Neural progenitor cell (in vitro differentiated cells): ENCODE data around the gene TSHZ2. TPM values are rescaled to one million over a fixed set of nuclear protein-coding genes. Genes with fewer than 3 reads are reported as not detected.

ENCODE experiments used
- DNase-seq: peaks from one replicate; pipeline ENCODE4 v3.0.0-alpha.2; 2016; ENCODE audit warnings: low spot score
- H2AFZ ChIP-seq: fragments of 200-600 bp; sonication (generic); replicated peaks from 2 replicates; pipeline ENCODE4 v1.6.1; 2016; ENCODE audit warnings: antibody characterized with exemption
- H3F3A ChIP-seq: fragments of 200-600 bp; sonication (generic); 2 replicates; pipeline ENCODE4 v1.6.1; 2016; ENCODE audit warnings: antibody characterized with exemption, low read depth
- H3K27ac ChIP-seq: fragments of 200-600 bp; sonication (generic); 2 replicates; pipeline ENCODE4 v1.5.1; 2016; ENCODE audit warnings: mild to moderate bottlenecking
- H3K27me3 ChIP-seq: fragments of 200-600 bp; sonication (generic); 2 replicates; pipeline ENCODE4 v1.6.1; 2016; ENCODE audit warnings: mild to moderate bottlenecking, moderate library complexity
- H3K36me3 ChIP-seq: fragments of 200-600 bp; sonication (generic); 2 replicates; pipeline ENCODE4 v1.5.1; 2016
- H3K4me1 ChIP-seq: fragments of 200-600 bp; sonication (generic); 2 replicates; pipeline ENCODE4 v1.6.1; 2016; ENCODE audit warnings: mixed run types
- H3K4me2 ChIP-seq: fragments of 200-600 bp; sonication (generic); 2 replicates; pipeline ENCODE4 v1.6.1; 2016
- H3K4me3 ChIP-seq: fragments of 200-600 bp; sonication (generic); 2 replicates; pipeline ENCODE4 v1.5.1; 2016
- H3K79me2 ChIP-seq: fragments of 200-600 bp; sonication (generic); 2 replicates; pipeline ENCODE4 v1.6.1; 2016; ENCODE audit warnings: low read depth
- H3K9ac ChIP-seq: fragments of 200-600 bp; sonication (generic); 2 replicates; pipeline ENCODE4 v1.6.1; 2016
- H3K9me3 ChIP-seq: fragments of 200-600 bp; sonication (generic); 2 replicates; pipeline ENCODE4 v1.5.1; 2016; ENCODE audit warnings: low read depth
- H4K20me1 ChIP-seq: fragments of 200-600 bp; sonication (generic); 2 replicates; pipeline ENCODE4 v1.6.1; 2016; ENCODE audit warnings: low read depth
- H3K27ac Mint-ChIP-seq: 3 replicates; pipeline ENCODE4 v1.8.0; 2021; ENCODE audit warnings: mixed read lengths
- H3K27me3 Mint-ChIP-seq: 2 replicates; pipeline ENCODE4 v1.8.0; 2022; ENCODE audit warnings: low read depth, mild to moderate bottlenecking, inconsistent platforms, moderate library complexity, mixed read lengths; ENCODE audit not compliant: insufficient read depth
- H3K36me3 Mint-ChIP-seq: 3 replicates; pipeline ENCODE4 v1.8.0; 2021; ENCODE audit warnings: mixed read lengths
- H3K4me1 Mint-ChIP-seq: 3 replicates; pipeline ENCODE4 v1.8.0; 2021; ENCODE audit warnings: mixed read lengths
- H3K4me3 Mint-ChIP-seq: 3 replicates; pipeline ENCODE4 v1.8.0; 2021; ENCODE audit warnings: mild to moderate bottlenecking, moderate library complexity, mixed read lengths
- H3K9me3 Mint-ChIP-seq: 3 replicates; pipeline ENCODE4 v1.8.0; 2020; ENCODE audit warnings: mixed read lengths
- EZH2 ChIP-seq: fragments of 200-600 bp; sonication (generic); IDR thresholded peaks from 2 replicates; pipeline ENCODE4 v1.6.1; 2017; ENCODE audit warnings: antibody characterized with exemption, mild to moderate bottlenecking, moderate library complexity
- EZH2phosphoT487 ChIP-seq: fragments of 200-600 bp; sonication (generic); IDR thresholded peaks from 2 replicates; pipeline ENCODE4 v1.6.1; 2017; ENCODE audit warnings: antibody characterized with exemption
- total RNA-seq: library from RNA; depleted of rRNA; stranded (reverse); fragments of >200 nt; gene quantifications from 2 replicates; pipeline ENCODE4 v1.2.3, GENCODE V29; 2015; ENCODE audit warnings: low replicate concordance
- TF ChIP-seq, protein P1 (sequence below): fragments of 200-600 bp; sonication (generic); IDR thresholded peaks from 2 replicates; pipeline ENCODE4 v1.5.1; 2017; ENCODE audit warnings: antibody characterized with exemption, mild to moderate bottlenecking

TSHZ2 gene
- total RNA-seq, 1 donor from 2014 or later = 1.8 TPM

- no peaks in the 10 kb centered on the region for H3F3A ChIP-seq
- Mint-ChIP-seq H3K27ac (no peak overlapping the region), H3K4me3 (no peak overlapping the region), H3K27me3 (peaks cover 8% of the 10 kb centered on the region), H3K36me3 (no peaks in the 10 kb centered on the region), H3K4me1 (peaks cover 28% of the 10 kb centered on the region), H3K9me3 (no peaks in the 10 kb centered on the region)
- H3K4me2 ChIP-seq = no peak overlapping the region
- peaks cover 7% of the 10 kb centered on the region for H3K4me1 ChIP-seq
- no peaks in the 10 kb centered on the region for H3K36me3 ChIP-seq
- H3K9me3 ChIP-seq = no peaks in the 10 kb centered on the region
- H3K4me3 ChIP-seq = no peak overlapping the region
- no peak overlapping the region for H3K9ac ChIP-seq
- DNase-seq = peak; percentile 11
- no peaks in the 10 kb centered on the region for H3K79me2 ChIP-seq
- no peak overlapping the region for H2AFZ ChIP-seq
- H4K20me1 ChIP-seq = no peaks in the 10 kb centered on the region
- TF ChIP-seq, protein P1, sequence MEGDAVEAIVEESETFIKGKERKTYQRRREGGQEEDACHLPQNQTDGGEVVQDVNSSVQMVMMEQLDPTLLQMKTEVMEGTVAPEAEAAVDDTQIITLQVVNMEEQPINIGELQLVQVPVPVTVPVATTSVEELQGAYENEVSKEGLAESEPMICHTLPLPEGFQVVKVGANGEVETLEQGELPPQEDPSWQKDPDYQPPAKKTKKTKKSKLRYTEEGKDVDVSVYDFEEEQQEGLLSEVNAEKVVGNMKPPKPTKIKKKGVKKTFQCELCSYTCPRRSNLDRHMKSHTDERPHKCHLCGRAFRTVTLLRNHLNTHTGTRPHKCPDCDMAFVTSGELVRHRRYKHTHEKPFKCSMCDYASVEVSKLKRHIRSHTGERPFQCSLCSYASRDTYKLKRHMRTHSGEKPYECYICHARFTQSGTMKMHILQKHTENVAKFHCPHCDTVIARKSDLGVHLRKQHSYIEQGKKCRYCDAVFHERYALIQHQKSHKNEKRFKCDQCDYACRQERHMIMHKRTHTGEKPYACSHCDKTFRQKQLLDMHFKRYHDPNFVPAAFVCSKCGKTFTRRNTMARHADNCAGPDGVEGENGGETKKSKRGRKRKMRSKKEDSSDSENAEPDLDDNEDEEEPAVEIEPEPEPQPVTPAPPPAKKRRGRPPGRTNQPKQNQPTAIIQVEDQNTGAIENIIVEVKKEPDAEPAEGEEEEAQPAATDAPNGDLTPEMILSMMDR = no peak
- TF ChIP-seq EZH2 = no peak
- no peak for TF ChIP-seq EZH2phosphoT487
- H3K27ac ChIP-seq = no peak overlapping the region
- H3K27me3 ChIP-seq = no peaks in the 10 kb centered on the region
Measured at GRCh38 chr20:53034899-53035298, 62.7 kb downstream of the TSHZ2 start.

DNA sequence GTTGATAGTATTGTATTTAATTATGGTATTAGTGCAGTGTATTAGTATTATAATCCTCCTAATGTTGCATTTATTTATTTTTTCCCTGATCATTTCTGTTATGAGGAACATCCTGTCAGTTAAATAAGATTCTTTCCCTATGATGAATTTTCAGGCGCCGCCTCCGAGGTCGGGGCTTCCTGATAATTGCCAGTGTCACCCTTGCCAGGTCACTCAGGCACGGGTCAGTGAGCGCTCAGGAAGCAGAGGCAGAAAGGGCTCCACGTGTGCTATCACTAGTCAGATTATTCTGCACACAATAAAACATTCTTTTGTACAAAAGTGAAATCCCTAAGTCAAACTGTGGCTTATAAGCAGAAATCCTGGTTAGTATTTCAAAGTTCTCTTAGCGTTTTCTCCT lies 64.8 kb downstream of the TSHZ2 start:
- peaks cover 7% of the 10 kb centered on the region for H3K4me1 ChIP-seq
- peak; percentile 21 for DNase-seq
- H3K4me3 Mint-ChIP-seq = no peak overlapping the region
- no peaks in the 10 kb centered on the region for H3K27me3 ChIP-seq
- no peak overlapping the region for H3K9ac ChIP-seq
- H3K9me3 ChIP-seq = no peaks in the 10 kb centered on the region
- no peaks in the 10 kb centered on the region for H3K9me3 Mint-ChIP-seq
- no peak for TF ChIP-seq EZH2phosphoT487
- H3F3A ChIP-seq = no peaks in the 10 kb centered on the region
- H3K27ac ChIP-seq = no peak overlapping the region
- no peaks in the 10 kb centered on the region for H3K36me3 ChIP-seq
- no peak overlapping the region for H3K27ac Mint-ChIP-seq
- no peak overlapping the region for H2AFZ ChIP-seq
- H3K4me1 Mint-ChIP-seq = peaks cover 28% of the 10 kb centered on the region
- no peak overlapping the region for H3K4me3 ChIP-seq
- no peaks in the 10 kb centered on the region for H3K36me3 Mint-ChIP-seq
- no peak overlapping the region for H3K4me2 ChIP-seq
- peaks cover 8% of the 10 kb centered on the region for H3K27me3 Mint-ChIP-seq
- no peaks in the 10 kb centered on the region for H3K79me2 ChIP-seq
- H4K20me1 ChIP-seq = no peaks in the 10 kb centered on the region

GRCh38 chr20:53037621-53038020 lies 65.5 kb downstream of the TSHZ2 start:
- H2AFZ ChIP-seq = no peak overlapping the region

GRCh38 chr20:53038299-53038698 lies 66.1 kb downstream of the TSHZ2 start:
- Mint-ChIP-seq H3K4me1 (peaks cover 28% of the 10 kb centered on the region), H3K9me3 (no peaks in the 10 kb centered on the region), H3K4me3 (no peak overlapping the region), H3K27me3 (peaks cover 8% of the 10 kb centered on the region), H3K27ac (no peak overlapping the region), H3K36me3 (no peaks in the 10 kb centered on the region)
- Histone ChIP-seq H3K4me2 (no peak overlapping the region), H3K4me3 (no peak overlapping the region), H2AFZ (no peak overlapping the region), H3K79me2 (no peaks in the 10 kb centered on the region), H3K27me3 (no peaks in the 10 kb centered on the region), H3F3A (no peaks in the 10 kb centered on the region), H3K9ac (no peak overlapping the region), H3K4me1 (peaks cover 7% of the 10 kb centered on the region), H3K36me3 (no peaks in the 10 kb centered on the region), H4K20me1 (no peaks in the 10 kb centered on the region), H3K27ac (no peak overlapping the region), H3K9me3 (no peaks in the 10 kb centered on the region)
- no peak for DNase-seq
- TF ChIP-seq EZH2 (no peak), EZH2phosphoT487 (no peak)
- TF ChIP-seq, protein P1 = no peak

More at GRCh38 chr20:53037621-53038020, 65.5 kb downstream of the TSHZ2 start:
- no peak for DNase-seq
- Histone ChIP-seq H3K4me1 (peaks cover 7% of the 10 kb centered on the region), H3F3A (no peaks in the 10 kb centered on the region), H3K79me2 (no peaks in the 10 kb centered on the region), H3K27ac (no peak overlapping the region), H3K36me3 (no peaks in the 10 kb centered on the region), H3K27me3 (no peaks in the 10 kb centered on the region), H3K4me3 (no peak overlapping the region), H3K9me3 (no peaks in the 10 kb centered on the region), H4K20me1 (no peaks in the 10 kb centered on the region), H3K9ac (no peak overlapping the region), H3K4me2 (no peak overlapping the region)
- TF ChIP-seq, protein P1 = no peak
- TF ChIP-seq EZH2phosphoT487 = no peak
- TF ChIP-seq EZH2 = no peak
- no peaks in the 10 kb centered on the region for H3K9me3 Mint-ChIP-seq
- H3K4me1 Mint-ChIP-seq = peaks cover 28% of the 10 kb centered on the region
- H3K27me3 Mint-ChIP-seq = peaks cover 8% of the 10 kb centered on the region
- no peaks in the 10 kb centered on the region for H3K36me3 Mint-ChIP-seq
- H3K4me3 Mint-ChIP-seq = no peak overlapping the region
- H3K27ac Mint-ChIP-seq = no peak overlapping the region
